GM18520 (cell line): ENCODE measurements around the gene SLC39A5.
"Not testable (repeated sequence)": the region's sequence is repeated elsewhere in the genome, so short reads cannot be mapped to it uniquely, and the experiment has no call there.

Experiments used
- ATAC-seq: cut with Tn5 transposase; IDR thresholded peaks from one replicate; pipeline ENCODE4 v1.9.1; 2021; ENCODE audit not compliant: unreplicated experiment

SLC39A5 gene

GRCh38 chr12:56272468-56272867 lies 42.6 kb downstream of the SLC39A5 start:
- ATAC-seq = not testable (repeated sequence)

- ATAC-seq = no peak
Observed at GRCh38 chr12:56274299-56274698, 44.4 kb downstream of the SLC39A5 start.

- ATAC-seq = no peak
Observed at GRCh38 chr12:56278905-56279304, 49.1 kb downstream of the SLC39A5 start.

- ATAC-seq = no peak
Observed at GRCh38 chr12:56280849-56281248, 51.0 kb downstream of the SLC39A5 start.

GRCh38 chr12:56282030-56282429 lies 52.2 kb downstream of the SLC39A5 start:
- ATAC-seq = no peak

GRCh38 chr12:56282579-56282978 lies 52.7 kb downstream of the SLC39A5 start:
- ATAC-seq = no peak

- not testable (repeated sequence) for ATAC-seq
Observed at GRCh38 chr12:56284263-56284662, 54.4 kb downstream of the SLC39A5 start.

GRCh38 chr12:56286044-56286830 lies 56.4 kb downstream of the SLC39A5 start:
- ATAC-seq = no peak
